Spleen (tissue), 11 donors: ENCODE results near the gene TMEM125. TPM values are rescaled to one million over a fixed set of nuclear protein-coding genes. Genes with fewer than 3 reads are reported as not detected.

Experiments used
- DNase-seq: peaks from one replicate; pipeline ENCODE4 v3.0.0-alpha.2; 2020
- H3K27ac ChIP-seq, 8 donors: fragments of 200-600 bp; sonication (generic) in 7 of 8; 1 replicate in 4 of 8; 2 replicates in 4 of 8; pipeline versions ENCODE4 v1.5.0 to v1.8.0; 2016 to 2021; ENCODE audit warnings: inconsistent platforms in 4 of 8, mild to moderate bottlenecking in 4 of 8, moderate library complexity in 1 of 8
- H3K27me3 ChIP-seq, 7 donors: fragments of 200-600 bp; sonication (generic) in 6 of 7; replicated peaks in 1 of 7; 1 replicate in 4 of 7; 2 replicates in 3 of 7; pipeline versions ENCODE4 v1.5.0 to v1.8.0; 2016 to 2021; ENCODE audit warnings: inconsistent platforms in 3 of 7, mild to moderate bottlenecking in 1 of 7
- H3K36me3 ChIP-seq, 6 donors: fragments of 200-600 bp; sonication (generic) in 5 of 6; 1 replicate in 4 of 6; 2 replicates in 2 of 6; pipeline versions ENCODE4 v1.5.0 to v1.8.0; 2016 to 2021; ENCODE audit warnings: inconsistent platforms in 2 of 6
- H3K4me1 ChIP-seq, 6 donors: fragments of 200-600 bp; sonication (generic) in 5 of 6; 1 replicate in 3 of 6; 2 replicates in 3 of 6; pipeline versions ENCODE4 v1.5.0 to v1.8.0; 2016 to 2021; ENCODE audit warnings: inconsistent platforms in 3 of 6
- H3K4me3 ChIP-seq, 8 donors: fragments of 200-600 bp; sonication (generic) in 7 of 8; 1 replicate in 4 of 8; 2 replicates in 4 of 8; pipeline versions ENCODE4 v1.5.0 to v1.8.0; 2016 to 2021; ENCODE audit warnings: inconsistent platforms in 4 of 8, mild to moderate bottlenecking in 4 of 8, moderate library complexity in 2 of 8
- H3K9me3 ChIP-seq, 8 donors: fragments of 200-600 bp; sonication (generic) in 7 of 8; 1 replicate in 4 of 8; 2 replicates in 4 of 8; pipeline versions ENCODE4 v1.5.0 to v1.8.0; 2016 to 2021; ENCODE audit warnings: inconsistent platforms in 4 of 8
- CTCF ChIP-seq, 11 experiments: fragments of 200-600 bp in 7 of 11; fragments of 450-650 bp in 4 of 11; sonication (generic) in 4 of 11; IDR thresholded peaks in 8 of 11; conservative IDR thresholded peaks in 3 of 11; 1 replicate in 7 of 11; 2 replicates in 4 of 11; pipeline versions ENCODE4 v1.4.0 to v1.8.0; 2016 to 2021; ENCODE audit warnings: antibody characterized with exemption in 11 of 11, inconsistent platforms in 4 of 11, mild to moderate bottlenecking in 1 of 11
- POLR2A ChIP-seq, 3 donors: fragments of 450-650 bp; IDR thresholded peaks; one replicate each; pipeline ENCODE4 v1.5.1; 2017; ENCODE audit warnings: antibody characterized with exemption in 3 of 3, mild to moderate bottlenecking in 1 of 3
- POLR2AphosphoS5 ChIP-seq, 3 donors: sonication (generic); formaldehyde crosslinking; IDR thresholded peaks; one replicate each; pipeline ENCODE4 v1.5.1; 2017; ENCODE audit warnings: antibody characterized with exemption in 3 of 3
- WGBS, 5 donors: extraction: QIAGEN DNeasy Blood & Tissue Kit in 3 of 5; methylation state at CpG; one replicate each; pipeline versions ENCODE4 v1.1.5 to v1.1.7; 2013 to 2018; 5-methylcytosine and 5-hydroxymethylcytosine counted together
- intact Hi-C: fragments of 100-400 bp; cut with DNase I; formaldehyde crosslinking; loops from one replicate; pipeline ENCODE4 v1.15.0; 2023; ENCODE audit warnings: low total_unique reads
- polyA plus RNA-seq, 3 donors: library from polyadenylated mRNA; stranded (reverse); fragments of 200-250 nt; gene quantifications; one replicate each; pipeline ENCODE4 v1.2.1, GENCODE V29; 2013
- total RNA-seq, 7 donors: library from RNA; depleted of rRNA in 3 of 7; stranded (reverse); fragments of >200 nt in 3 of 7; fragmentation: NEBNext Ultra II Directional in 4 of 7; extraction: Animal tissue kit (Norgen Biotek cat#: 25700) in 4 of 7; gene quantifications; one replicate each; pipeline versions ENCODE4 v1.1.0 to v1.2.1, GENCODE V29; 2016 to 2021
- donor health status: healthy with polysubstance abuse.
- donor health status: DM: no; HTN: no; CAD: no; lungs with moderate emphysema.
- donor health status: DM: no; HTN: no; CAD: no.
- donor health status: Bipolar disorder and iron deficiency.
- donor health status: healthy.
- donor health status: DM: no; HTN: no; CAD: no.
- donor health status: DM: yes; HTN: yes; CAD: no.

TMEM125 gene
- total and polyA plus RNA-seq, 10 donors = 0.05 to 0.06 TPM; not detected in 8

GRCh38 chr1:43225168-43225567, 44.6 kb upstream of the TMEM125 start:
- WGBS, 5 donors = 64 to 82% (median 76%) methylated on average over 3 of the region's 3 CpGs
- Histone ChIP-seq H3K27ac (no peak overlapping the region), H3K36me3 (no peaks in the 10 kb centered on the region), H3K4me1 (peaks cover 0 to 25% (median 15%) of the 10 kb centered on the region in 6 donors), H3K9me3 (no peaks in the 10 kb centered on the region), H3K4me3 (no peak overlapping the region), H3K27me3 (no peaks in the 10 kb centered on the region)
- intact Hi-C loops = no loop called here
- no peak for DNase-seq
- TF ChIP-seq CTCF (IDR thresholded peaks at IDR 0.05 in 8 of 11, conservative IDR thresholded peaks at IDR 0.05 in 3 of 11) (no peak), POLR2AphosphoS5 (IDR thresholded peaks at IDR 0.05) (no peak), POLR2A (IDR thresholded peaks at IDR 0.05) (no peak)

GRCh38 chr1:43227143-43227764, 42.5 kb upstream of the TMEM125 start:
- Histone ChIP-seq H3K9me3 (no peaks in the 10 kb centered on the region), H3K4me1 (peaks cover 0 to 7% (median 4%) of the 10 kb centered on the region in 6 donors), H3K27ac (no peak overlapping the region), H3K4me3 (no peak overlapping the region), H3K36me3 (no peaks in the 10 kb centered on the region), H3K27me3 (no peaks in the 10 kb centered on the region)
- WGBS, 5 donors = 14 to 20% (median 18%) methylated on average over 10 of the region's 10 CpGs
- peak; percentile 93 for DNase-seq
- TF ChIP-seq POLR2A (IDR thresholded peaks at IDR 0.05) (no peak), POLR2AphosphoS5 (IDR thresholded peaks at IDR 0.05) (peak; percentile 10 to 41 (median 11)), CTCF (IDR thresholded peaks at IDR 0.05 in 8 of 11, conservative IDR thresholded peaks at IDR 0.05 in 3 of 11) (peak; percentile 90 to 99 (median 96))
- intact Hi-C loops = loop anchor here (2.0 kb wide), 1 partner anchor 188 kb away; no protein-coding TSS in a partner anchor

- Histone ChIP-seq H3K4me1 (peaks cover 0 to 7% (median 4%) of the 10 kb centered on the region in 6 donors), H3K4me3 (no peak overlapping the region), H3K27me3 (peaks cover 0 to 3% (median 0%) of the 10 kb centered on the region in 7 donors), H3K27ac (no peak overlapping the region), H3K36me3 (no peaks in the 10 kb centered on the region), H3K9me3 (no peaks in the 10 kb centered on the region)
- no peak for DNase-seq
- WGBS, 5 donors = 83 to 91% (median 89%) methylated on average over 6 of the region's 6 CpGs
- no peak for TF ChIP-seq POLR2AphosphoS5 (IDR thresholded peaks at IDR 0.05)
- no peak for TF ChIP-seq POLR2A (IDR thresholded peaks at IDR 0.05)
- no peak for TF ChIP-seq CTCF (IDR thresholded peaks at IDR 0.05 in 8 of 11, conservative IDR thresholded peaks at IDR 0.05 in 3 of 11)
- intact Hi-C loops = no loop called here
These were observed 39.7 kb upstream of the TMEM125 start for GRCh38 chr1:43229826-43230780.

- no peaks in the 10 kb centered on the region for H3K36me3 ChIP-seq
- TF ChIP-seq POLR2AphosphoS5 (IDR thresholded peaks at IDR 0.05) (no peak), POLR2A (IDR thresholded peaks at IDR 0.05) (no peak), CTCF (IDR thresholded peaks at IDR 0.05 in 8 of 11, conservative IDR thresholded peaks at IDR 0.05 in 3 of 11) (no peak)
- H3K4me1 ChIP-seq = peaks cover 0 to 6% (median 3%) of the 10 kb centered on the region in 6 donors
- H3K4me3 ChIP-seq = no peak overlapping the region
- no peaks in the 10 kb centered on the region for H3K9me3 ChIP-seq
- WGBS, 5 donors = 42 to 62% (median 45%) methylated on average over 4 of the region's 4 CpGs
- DNase-seq = no peak
- H3K27me3 ChIP-seq = peaks cover 0 to 3% (median 0%) of the 10 kb centered on the region in 7 donors
- no peak overlapping the region for H3K27ac ChIP-seq
- intact Hi-C loops = no loop called here
These were observed 37.7 kb upstream of the TMEM125 start for GRCh38 chr1:43232074-43232473.
